BJ (cell line): ENCODE results near the gene HSPA4L. TPM values are rescaled to one million over a fixed set of nuclear protein-coding genes. Genes with fewer than 3 reads are reported as not detected.

ENCODE experiments used
- CTCF ChIA-PET: fragments of 350-600 bp; formaldehyde crosslinking; extraction: SDS; loops from one replicate; lab custom pipeline; 2021; ENCODE audit warnings: antibody characterized with exemption, inconsistent platforms; lab: Yijun Ruan, JAX
- POLR2A ChIA-PET: fragments of 300-600 bp; sonication (Branson Sonifier 250); formaldehyde crosslinking; extraction: SDS; loops from one replicate; lab custom pipeline; 2021; ENCODE audit warnings: antibody characterized with exemption; lab: Charles Lee
- DNase-seq: peaks from one replicate; pipeline ENCODE4 v3.0.0-alpha.2; 2011; ENCODE audit warnings: low read depth
- H3K27me3 ChIP-seq: 2 replicates; pipeline ENCODE4 v1.6.0; 2011; ENCODE audit warnings: low read length; ENCODE audit not compliant: control insufficient read depth, insufficient read depth
- H3K36me3 ChIP-seq: 2 replicates; pipeline ENCODE4 v1.5.1; 2011; ENCODE audit warnings: low read length; ENCODE audit not compliant: control insufficient read depth, insufficient read depth
- H3K4me3 ChIP-seq: 2 replicates; pipeline ENCODE4 v1.5.1; 2011; ENCODE audit warnings: low read depth, mild to moderate bottlenecking, control low read depth, low read length
- CTCF ChIP-seq: IDR thresholded peaks from 2 replicates; pipeline ENCODE4 v1.5.1; 2011; ENCODE audit warnings: low read depth, mild to moderate bottlenecking, control low read depth, inconsistent platforms, low read length, moderate library complexity; ENCODE audit not compliant: insufficient read depth
- polyA plus RNA-seq: library from polyadenylated mRNA; depleted of rRNA; stranded (reverse); fragments of >200 nt; gene quantifications from 2 replicates; pipeline ENCODE4 v1.2.3, GENCODE V29; 2011; rRNA removed

HSPA4L gene
- polyA plus RNA-seq, 1 experiment: 0.72 TPM

- peak; percentile 75 for DNase-seq
- Histone ChIP-seq H3K4me3 (peak within 1 kb of the TSS; percentile 95), H3K27me3 (no peaks in the 10 kb centered on the region), H3K36me3 (no peaks in the 10 kb centered on the region)
- ChIA-PET CTCF (interaction anchor here (1.9 kb wide), 1 partner anchor 12 kb away, joined by 4 read pairs; no protein-coding TSS in a partner anchor), POLR2A (no interaction called here)
- TF ChIP-seq CTCF: no peak
These were observed 98.8 kb downstream of the HSPA4L start, which contains the start of gene PLK4 for GRCh38 chr4:127880763-127881562. Gene PLK4, plus strand, starts transcription at chr4:127880893. Its CDS starts 242 bp downstream, at chr4:127881135.

GRCh38 chr4:127881563-127881864, 99.4 kb downstream of the HSPA4L start:
- no peak for TF ChIP-seq CTCF
- Histone ChIP-seq H3K4me3 (peak overlapping the region; percentile 95), H3K36me3 (no peaks in the 10 kb centered on the region), H3K27me3 (no peaks in the 10 kb centered on the region)
- CTCF ChIA-PET: interaction anchor here (1.9 kb wide), 1 partner anchor 12 kb away, joined by 4 read pairs; no protein-coding TSS in a partner anchor
- no peak for DNase-seq
- POLR2A ChIA-PET: no interaction called here

GRCh38 chr4:127888559-127888958, 106.4 kb downstream of the HSPA4L start:
- POLR2A ChIA-PET: no interaction called here
- CTCF ChIA-PET: interaction anchor here (0.6 kb wide), 1 partner anchor 56 kb away, joined by 3 read pairs; no protein-coding TSS in a partner anchor
- no peaks in the 10 kb centered on the region for H3K27me3 ChIP-seq
- no peak for DNase-seq
- H3K36me3 ChIP-seq: no peaks in the 10 kb centered on the region
- TF ChIP-seq CTCF: no peak
- H3K4me3 ChIP-seq: no peak overlapping the region

- ChIA-PET POLR2A (interaction anchor here (0.6 kb wide), 1 partner anchor 1850 kb away, joined by 3 read pairs; no protein-coding TSS in a partner anchor), CTCF (no interaction called here)
- Histone ChIP-seq H3K36me3 (no peaks in the 10 kb centered on the region), H3K27me3 (no peaks in the 10 kb centered on the region), H3K4me3 (no peak overlapping the region)
- no peak for TF ChIP-seq CTCF
- no peak for DNase-seq
These were observed 107.8 kb downstream of the HSPA4L start for GRCh38 chr4:127889903-127890302.

Other genes with a start within 250 kb of the HSPA4L start
- gene INTU, start 149.4 kb upstream of the HSPA4L start, polyA plus RNA-seq: 4.5 and 8.1 TPM in 2 replicates
- not detected in 2 replicates for gene SLC25A31, start 51.9 kb upstream of the HSPA4L start, polyA plus RNA-seq
- 6.5 and 9.9 TPM in 2 replicates for gene PLK4, start 98.6 kb downstream of the HSPA4L start, polyA plus RNA-seq
- 7.9 and 11.9 TPM in 2 replicates for gene MFSD8, start 182.9 kb downstream of the HSPA4L start, polyA plus RNA-seq
- 1.4 and 2.3 TPM in 2 replicates for gene ABHD18, start 183.1 kb downstream of the HSPA4L start, polyA plus RNA-seq